ENCODE measurements around the gene SLC28A2.

SLC28A2 gene

DNA sequence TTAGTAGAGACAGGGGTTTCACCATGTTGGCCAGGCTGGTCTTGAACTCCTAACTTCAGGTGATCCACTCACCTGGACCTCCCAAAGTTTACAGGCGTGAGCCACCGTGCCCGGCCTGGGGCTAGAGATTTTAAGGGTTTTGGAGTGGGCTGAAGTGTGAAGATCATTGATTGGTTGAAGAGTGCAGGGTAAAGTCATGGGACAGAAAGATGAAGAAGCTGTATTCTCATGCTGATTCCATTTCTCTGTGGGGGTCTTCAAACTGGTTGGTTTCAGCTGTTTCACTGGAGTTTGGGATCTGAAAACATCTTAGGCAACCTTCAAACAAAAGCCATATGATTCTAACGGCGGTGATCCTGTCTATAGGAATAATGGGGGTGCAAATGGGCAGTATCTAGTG lies 74.2 kb downstream of the SLC28A2 start:
- no peak for DNase-seq (ENCODE audit: low read depth in 2 of 2, low spot score in 1 of 2)

DNA sequence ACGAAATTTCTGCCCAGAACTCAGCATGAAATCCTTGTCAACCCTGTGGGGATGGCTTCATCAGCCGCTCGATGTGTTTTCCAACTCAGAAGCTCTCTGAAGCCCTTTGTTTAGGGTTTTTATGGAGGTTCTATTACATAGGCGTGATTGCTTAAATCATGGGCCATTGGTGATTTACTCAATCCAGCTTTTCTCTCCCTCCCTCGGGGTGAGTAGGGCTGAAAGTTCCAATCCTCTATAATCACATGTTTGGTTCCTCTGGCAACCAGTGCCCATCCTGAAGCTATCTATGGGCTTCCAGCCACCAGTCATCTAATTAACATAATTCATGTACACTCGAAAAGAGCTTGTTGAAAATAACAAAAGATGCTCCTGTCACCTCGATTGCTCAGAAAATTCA lies 74.7 kb downstream of the SLC28A2 start:
- no peak for DNase-seq (ENCODE audit: low read depth in 2 of 2, low spot score in 1 of 2)

Measured in stimulated activated CD8-positive, alpha-beta memory T cell treated with anti-CD3 and anti-CD28 coated beads, Interleukin-4, amount 100 ng/mL, for 1 hour (primary cell).